DMS153 (cell line): Measurements from ENCODE around the gene NLGN3.

Source experiments
- DNase-seq: peaks from one replicate; lab custom pipeline; 2025; lab: John Stamatoyannopoulos, UW

NLGN3 gene

DNA sequence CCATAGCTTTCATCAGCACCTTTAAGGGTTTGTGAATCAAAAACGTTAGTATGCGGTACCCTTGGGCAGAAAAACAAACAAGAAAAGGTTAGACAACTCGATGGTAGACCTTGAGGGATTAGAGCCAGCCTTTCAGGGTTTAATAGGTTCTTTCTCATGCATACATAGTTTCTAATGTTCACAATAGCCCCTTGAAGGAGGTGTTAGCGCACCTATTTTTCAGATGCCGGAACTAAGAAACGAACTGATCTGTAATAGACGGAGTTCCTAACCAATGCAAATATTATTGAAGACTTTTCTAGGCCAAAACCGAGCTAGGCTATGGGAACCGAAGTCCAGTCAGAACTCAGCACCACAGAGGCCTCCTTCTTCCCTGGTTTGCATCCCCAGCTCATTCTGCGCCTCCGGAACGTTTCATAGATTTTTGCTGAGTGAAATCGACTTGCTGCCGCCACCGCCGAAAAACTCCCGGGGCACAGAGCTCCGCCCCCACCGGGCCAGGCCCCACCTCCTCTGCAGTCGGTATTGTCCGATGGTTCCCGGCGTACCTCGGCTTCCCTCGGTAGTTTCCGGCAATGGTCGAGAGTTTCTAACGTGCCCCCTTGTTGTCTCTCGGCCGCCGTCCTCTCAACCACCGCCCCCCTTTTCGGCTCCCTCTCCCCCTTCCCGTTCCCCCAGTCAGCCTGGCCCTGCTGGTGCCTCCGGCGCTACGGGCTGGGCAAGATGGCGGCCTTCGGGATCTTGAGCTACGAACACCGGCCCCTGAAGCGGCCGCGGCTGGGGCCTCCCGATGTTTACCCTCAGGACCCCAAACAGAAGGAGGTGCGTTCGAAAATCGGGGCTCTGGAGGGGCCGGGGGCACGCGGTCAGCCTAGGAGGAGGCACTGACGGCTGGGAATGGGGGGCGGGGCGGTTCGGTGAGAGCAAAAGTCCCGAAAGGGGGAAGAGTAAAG, 26.3 kb upstream of the NLGN3 start, which contains the start of gene MED12:
TSS of gene MED12 (plus strand) at position 565 of the 953 bp plus-strand sequence. CDS start at position 724, 159 bp downstream.
- peak; percentile 10 for DNase-seq

DNA sequence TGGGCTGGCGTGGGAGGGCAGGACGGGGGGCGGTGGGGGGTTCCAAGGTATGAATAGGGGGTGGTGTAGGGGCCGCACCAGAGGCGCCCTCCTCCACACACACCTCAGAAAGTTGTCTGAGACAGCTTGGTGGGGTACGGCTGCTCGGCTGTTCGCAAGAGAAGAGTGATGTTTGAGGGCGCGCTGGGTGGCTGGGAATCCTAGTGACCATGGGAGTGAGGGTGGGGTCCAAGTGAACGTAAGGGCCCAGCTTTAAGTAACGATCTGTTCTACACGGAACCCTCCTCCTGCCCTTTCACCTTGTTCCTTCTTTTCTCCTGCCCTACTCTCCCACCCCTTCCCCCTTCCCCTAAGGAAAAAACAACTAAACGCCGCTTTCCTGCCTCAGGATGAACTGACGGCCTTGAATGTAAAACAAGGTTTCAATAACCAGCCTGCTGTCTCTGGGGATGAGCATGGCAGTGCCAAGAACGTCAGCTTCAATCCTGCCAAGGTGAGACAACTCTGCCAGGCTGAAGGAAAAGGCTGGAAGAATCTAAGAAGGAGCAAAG, 25.6 kb upstream of the NLGN3 start:
- DNase-seq, result no peak

DNA sequence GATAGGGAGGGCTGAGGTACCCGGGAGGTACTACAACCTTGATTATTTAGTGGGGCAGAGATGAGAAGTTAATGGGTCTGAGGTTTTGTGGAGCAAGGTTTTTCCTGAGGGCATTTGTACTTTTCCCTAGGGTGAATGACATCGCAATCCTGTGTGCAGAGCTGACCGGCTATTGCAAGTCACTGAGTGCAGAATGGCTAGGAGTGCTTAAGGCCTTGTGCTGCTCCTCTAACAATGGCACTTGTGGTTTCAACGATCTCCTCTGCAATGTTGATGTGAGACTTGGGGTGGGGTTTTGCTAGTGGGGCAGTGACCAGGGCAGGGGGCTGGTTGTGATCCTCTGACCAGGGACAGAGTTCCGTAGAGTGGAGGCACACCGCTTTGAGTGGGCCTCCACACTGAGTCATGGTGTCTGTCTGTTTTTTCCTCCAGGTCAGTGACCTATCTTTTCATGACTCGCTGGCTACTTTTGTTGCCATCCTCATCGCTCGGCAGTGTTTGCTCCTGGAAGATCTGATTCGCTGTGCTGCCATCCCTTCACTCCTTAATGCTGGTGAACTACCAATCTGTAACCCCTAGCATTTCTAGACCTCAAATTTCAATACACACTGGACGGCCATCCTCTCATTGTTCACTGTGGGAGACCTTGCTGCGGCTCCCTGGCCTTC, 16.3 kb upstream of the NLGN3 start:
- DNase-seq, result no peak

- no peak for DNase-seq
These were observed 15.5 kb upstream of the NLGN3 start for GRCh38 chrX:71128915-71129765.

DNA sequence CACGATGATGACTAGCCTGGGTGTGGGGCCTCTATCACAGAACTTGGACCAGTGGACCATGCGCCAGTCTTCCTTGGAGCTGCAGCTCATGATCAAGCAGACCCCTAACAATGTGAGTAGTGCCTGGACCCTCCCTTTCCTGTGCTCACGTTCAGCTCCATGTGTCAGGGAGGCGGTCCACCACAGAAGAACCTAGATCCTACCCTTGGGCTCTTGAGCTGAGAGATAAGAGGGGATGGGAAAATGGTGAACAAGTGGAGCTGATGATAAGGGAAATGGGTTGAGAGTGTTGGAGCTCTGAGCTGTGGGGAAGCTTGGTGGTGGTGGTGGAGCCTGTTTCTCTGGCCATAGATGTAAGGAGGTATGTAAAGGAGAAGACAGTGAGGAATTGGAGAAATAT, 13.1 kb upstream of the NLGN3 start:
- DNase-seq, result no peak

DNA sequence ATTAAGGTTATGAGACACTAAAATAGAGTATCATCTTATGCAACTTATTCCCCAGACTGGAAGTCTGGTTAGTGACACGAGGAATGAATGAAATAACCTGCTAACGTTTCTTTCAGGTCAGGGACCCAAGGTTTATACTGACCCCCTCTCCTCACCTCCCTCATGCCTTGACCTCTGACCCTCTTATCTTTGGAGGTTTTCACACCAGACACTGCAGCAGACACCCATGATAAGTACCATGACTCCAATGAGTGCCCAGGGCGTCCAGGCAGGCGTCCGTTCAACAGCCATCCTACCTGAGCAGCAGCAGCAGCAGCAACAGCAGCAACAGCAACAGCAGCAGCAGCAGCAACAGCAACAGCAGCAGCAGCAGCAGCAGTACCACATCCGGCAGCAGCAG, 4.2 kb upstream of the NLGN3 start:
- no peak for DNase-seq

- no peak for DNase-seq
These were observed 1.1 kb upstream of the NLGN3 start for GRCh38 chrX:71143508-71143907.

DNA sequence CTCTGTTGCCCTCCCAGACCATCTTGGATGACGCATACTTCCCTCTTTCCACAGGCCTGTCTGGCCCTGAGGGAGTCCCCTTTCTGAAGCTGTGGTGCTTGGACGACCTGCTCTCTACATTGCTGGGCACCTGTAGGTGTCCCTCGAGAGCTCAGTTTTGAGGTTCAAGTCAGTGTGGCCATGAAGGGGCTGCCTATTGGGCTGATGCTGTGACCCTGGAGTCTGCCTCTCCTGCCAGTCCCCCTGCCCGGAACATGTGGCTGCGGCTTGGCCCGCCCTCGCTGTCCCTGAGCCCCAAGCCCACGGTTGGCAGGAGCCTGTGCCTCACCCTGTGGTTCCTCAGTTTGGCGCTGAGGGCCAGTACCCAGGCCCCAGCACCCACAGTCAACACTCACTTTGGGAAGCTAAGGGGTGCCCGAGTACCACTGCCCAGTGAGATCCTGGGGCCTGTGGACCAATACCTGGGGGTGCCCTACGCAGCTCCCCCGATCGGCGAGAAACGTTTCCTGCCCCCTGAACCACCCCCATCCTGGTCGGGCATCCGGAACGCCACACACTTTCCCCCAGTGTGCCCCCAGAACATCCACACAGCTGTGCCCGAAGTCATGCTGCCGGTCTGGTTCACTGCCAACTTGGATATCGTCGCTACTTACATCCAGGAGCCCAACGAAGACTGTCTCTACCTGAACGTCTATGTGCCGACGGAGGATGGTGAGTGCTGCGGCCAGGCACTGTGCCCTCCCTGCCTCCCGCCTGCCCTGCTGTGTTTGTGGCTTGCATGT, 3.0 kb downstream of the NLGN3 start:
- DNase-seq, result no peak

DNA sequence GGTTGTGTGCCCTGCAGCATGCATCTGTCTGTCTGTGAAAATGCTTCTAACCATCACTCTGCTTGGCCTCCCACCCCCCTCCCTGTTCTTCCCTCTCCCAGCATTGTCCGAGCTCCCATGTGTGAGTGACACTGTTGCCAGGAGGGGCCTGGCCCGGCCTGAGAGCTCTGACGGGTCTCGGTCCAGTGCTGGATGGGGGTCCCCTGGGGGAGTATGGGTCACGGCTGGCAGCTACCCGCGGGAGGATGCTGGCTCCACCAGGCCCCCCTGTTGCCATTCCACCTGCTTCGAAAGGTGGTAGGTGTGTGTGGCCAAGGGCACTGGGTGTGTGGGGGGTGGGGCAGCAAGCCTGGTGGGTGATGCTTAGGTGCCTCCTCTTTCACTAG, 3.6 kb downstream of the NLGN3 start:
- no peak for DNase-seq

DNA sequence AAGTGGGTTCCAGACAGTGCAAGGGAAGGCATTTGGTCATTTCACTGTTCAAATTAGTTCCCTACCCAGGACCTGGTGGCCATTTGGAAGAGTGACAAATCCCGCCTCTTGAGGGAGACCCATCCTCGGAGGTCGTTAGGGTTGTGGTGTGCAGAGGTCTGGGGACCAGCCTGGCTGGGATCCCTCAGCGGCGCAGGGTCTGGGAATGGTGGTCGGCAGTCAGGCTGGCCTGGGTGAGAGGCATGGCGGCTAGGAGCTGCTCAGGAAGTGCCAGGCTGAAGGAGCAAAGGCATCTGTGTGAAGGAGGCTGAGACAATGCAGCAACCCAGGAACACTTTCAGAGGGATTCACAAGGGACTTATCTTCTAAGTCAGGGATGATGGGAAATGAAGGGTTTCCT, 6.7 kb downstream of the NLGN3 start:
- no peak for DNase-seq

DNA sequence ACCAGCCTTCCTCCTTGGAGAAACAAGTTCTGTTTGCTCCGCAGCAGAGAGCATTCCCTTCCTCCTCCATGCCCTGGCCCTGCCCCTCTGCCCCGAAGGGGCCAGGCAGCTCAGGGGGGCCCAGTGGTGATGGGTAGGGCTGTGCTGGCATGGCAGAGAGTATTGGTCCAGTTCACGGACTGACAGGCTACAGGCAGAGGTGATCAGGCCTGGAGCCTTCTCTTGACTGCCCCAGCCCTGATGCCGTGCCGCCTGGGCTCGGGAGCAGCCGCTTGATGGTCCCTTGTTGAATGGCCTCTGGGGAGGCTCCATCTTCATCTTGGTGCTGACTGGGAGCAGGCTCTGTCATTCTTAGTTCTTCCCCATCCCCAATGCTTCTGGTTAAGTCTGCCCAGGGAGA, 9.6 kb downstream of the NLGN3 start:
- no peak for DNase-seq

DNA sequence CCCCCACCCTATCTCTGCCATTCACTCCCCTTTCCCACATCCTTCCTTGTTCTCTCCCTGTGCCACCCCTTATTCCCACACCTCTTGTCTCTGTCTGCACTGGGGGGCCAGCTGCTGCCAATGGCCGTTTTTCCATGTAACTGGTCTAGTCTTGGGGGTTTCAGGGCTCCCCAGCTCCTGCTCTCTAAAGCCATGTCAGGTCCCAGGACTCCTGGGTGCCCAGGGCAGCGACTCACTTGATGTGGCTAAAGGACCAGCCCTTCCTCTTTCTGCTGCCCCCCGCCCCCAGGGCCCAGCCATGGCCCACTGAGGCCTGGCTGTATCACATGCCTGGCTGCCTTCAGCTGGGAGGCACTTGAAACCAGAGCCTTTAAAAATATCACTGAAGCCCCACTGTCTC, 10.0 kb downstream of the NLGN3 start:
- DNase-seq, result no peak

- DNase-seq, result no peak
These were observed 14.0 kb downstream of the NLGN3 start for GRCh38 chrX:71158603-71159002.

- DNase-seq, result no peak
These were observed 14.7 kb downstream of the NLGN3 start for GRCh38 chrX:71159335-71159734.

DNA sequence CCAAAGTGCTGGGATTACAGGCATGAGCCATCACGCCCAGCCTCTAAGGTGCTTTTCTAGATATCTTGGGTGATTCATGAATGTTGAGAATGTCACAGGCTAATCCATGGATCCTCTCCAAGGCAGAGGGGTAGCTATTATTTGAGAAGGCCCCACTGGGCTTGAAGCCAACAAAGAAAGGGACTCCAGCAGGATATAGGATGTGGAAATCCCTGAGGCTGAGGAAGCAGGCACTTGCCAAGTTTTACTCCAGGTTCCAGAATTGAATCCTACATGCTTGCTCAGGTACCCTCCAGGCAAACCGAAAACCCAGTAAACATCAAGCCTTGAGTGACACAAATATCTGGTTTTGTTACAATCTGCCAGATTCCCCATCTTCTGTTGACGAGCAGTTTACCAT, 15.8 kb downstream of the NLGN3 start:
- DNase-seq, result no peak

- DNase-seq, result no peak
These were observed 18.3 kb downstream of the NLGN3 start for GRCh38 chrX:71162981-71163380.

DNA sequence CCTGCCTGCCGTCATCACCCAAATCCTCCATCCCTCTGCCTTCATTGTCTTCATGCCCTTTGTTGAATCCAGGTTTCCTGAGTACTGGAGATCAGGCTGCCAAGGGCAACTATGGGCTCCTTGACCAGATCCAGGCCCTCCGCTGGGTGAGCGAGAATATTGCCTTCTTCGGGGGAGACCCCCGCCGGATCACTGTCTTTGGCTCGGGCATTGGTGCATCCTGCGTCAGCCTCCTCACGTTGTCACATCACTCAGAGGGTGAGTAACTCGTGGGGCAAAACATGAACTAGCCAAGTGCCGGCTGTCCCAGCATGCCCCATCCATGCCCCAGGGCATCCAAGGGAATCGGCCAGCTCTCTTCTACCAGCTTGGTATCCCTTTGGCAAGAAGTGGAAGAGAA, 19.4 kb downstream of the NLGN3 start:
- DNase-seq, result no peak

GRCh38 chrX:71166461-71166860, 21.8 kb downstream of the NLGN3 start:
- no peak for DNase-seq

DNA sequence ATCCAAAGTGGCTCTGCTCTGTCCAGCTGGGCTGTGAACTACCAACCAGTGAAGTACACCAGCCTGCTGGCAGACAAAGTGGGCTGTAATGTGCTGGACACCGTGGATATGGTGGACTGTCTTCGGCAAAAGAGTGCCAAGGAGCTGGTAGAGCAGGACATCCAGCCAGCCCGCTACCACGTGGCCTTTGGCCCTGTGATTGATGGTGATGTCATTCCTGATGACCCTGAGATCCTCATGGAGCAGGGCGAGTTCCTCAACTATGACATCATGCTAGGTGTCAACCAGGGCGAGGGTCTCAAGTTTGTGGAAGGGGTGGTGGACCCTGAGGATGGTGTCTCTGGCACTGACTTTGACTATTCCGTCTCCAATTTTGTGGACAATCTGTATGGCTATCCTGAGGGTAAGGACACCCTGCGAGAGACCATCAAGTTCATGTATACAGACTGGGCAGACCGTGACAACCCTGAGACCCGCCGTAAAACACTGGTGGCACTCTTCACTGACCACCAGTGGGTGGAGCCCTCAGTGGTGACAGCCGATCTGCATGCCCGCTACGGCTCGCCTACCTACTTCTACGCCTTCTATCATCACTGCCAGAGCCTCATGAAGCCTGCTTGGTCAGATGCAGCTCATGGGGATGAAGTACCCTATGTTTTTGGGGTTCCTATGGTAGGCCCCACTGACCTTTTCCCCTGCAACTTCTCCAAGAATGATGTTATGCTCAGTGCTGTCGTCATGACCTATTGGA, 22.6 kb downstream of the NLGN3 start:
- DNase-seq, result no peak

DNA sequence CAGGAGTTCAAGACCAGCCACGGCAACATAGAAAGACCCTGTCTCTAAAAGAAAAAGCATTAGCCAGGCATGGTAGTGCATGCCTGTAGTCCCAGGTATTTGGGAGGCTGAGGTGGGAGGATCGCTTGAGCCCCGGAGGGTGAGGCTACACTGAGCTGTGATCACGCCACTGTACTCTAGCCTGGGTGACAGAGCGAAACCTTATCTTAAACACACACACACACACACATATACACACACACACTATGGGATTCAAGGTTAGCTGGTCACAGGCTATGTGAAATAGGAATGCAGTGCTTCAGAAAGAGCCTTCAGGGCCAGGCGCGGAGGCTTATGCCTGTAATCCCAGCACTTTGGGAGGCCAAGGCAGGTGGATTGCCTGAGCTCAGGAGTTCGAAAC, 23.5 kb downstream of the NLGN3 start:
- DNase-seq, result no peak

DNA sequence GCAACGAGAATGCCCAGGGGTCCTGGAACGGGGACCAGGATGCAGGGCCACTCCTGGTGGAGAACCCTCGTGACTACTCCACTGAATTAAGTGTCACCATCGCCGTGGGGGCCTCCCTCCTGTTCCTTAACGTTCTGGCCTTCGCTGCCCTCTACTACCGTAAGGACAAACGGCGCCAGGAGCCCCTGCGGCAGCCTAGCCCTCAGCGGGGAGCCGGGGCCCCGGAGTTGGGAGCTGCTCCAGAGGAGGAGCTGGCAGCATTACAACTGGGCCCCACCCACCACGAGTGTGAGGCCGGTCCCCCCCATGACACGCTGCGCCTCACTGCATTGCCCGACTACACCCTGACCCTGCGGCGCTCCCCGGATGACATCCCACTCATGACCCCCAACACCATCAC, 24.9 kb downstream of the NLGN3 start:
- no peak for DNase-seq
